OCI-LY3 (cell line): Measurements from ENCODE around the gene GLB1L.

Experiments used
- CTCF ChIP-seq: fragments of 200-600, 300-600 bp; sonication (generic); IDR thresholded peaks from 2 replicates; pipeline ENCODE4 v1.5.1; 2014; ENCODE audit warnings: antibody characterized with exemption, low read length, low read depth
- EZH2phosphoT487 ChIP-seq: fragments of 200-600 bp; shearing (Covaris generic); IDR thresholded peaks from 2 replicates; pipeline ENCODE4 v1.6.1; 2018; ENCODE audit warnings: antibody characterized with exemption, mixed run types, low read depth

- no peak for TF ChIP-seq CTCF
- TF ChIP-seq EZH2phosphoT487, result no peak
These were observed 48.5 kb upstream of the GLB1L start for GRCh38 chr2:219293736-219294231.
